Measurements from ENCODE around the gene SECISBP2. TPM values are rescaled to one million over a fixed set of nuclear protein-coding genes. Genes with fewer than 3 reads are reported as not detected.

The SECISBP2 gene
- total RNA-seq, 3 donors from 2014 or later, result 40.5 to 84.7 (median 76.0) TPM

GRCh38 chr9:89360465-89360864 is 42.2 kb downstream of the SECISBP2 start:
- H3K27ac ChIP-seq, result no peak overlapping the region
- no peak overlapping the region for H3K4me3 ChIP-seq
- H3K36me3 ChIP-seq, result peaks cover 16% of the 10 kb centered on the region
- H3K27me3 ChIP-seq, result no peaks in the 10 kb centered on the region
- no peak for DNase-seq (ENCODE audit: low spot score in 2 of 2)
- no peaks in the 10 kb centered on the region for H3K9me3 ChIP-seq
- TF ChIP-seq, protein P1, sequence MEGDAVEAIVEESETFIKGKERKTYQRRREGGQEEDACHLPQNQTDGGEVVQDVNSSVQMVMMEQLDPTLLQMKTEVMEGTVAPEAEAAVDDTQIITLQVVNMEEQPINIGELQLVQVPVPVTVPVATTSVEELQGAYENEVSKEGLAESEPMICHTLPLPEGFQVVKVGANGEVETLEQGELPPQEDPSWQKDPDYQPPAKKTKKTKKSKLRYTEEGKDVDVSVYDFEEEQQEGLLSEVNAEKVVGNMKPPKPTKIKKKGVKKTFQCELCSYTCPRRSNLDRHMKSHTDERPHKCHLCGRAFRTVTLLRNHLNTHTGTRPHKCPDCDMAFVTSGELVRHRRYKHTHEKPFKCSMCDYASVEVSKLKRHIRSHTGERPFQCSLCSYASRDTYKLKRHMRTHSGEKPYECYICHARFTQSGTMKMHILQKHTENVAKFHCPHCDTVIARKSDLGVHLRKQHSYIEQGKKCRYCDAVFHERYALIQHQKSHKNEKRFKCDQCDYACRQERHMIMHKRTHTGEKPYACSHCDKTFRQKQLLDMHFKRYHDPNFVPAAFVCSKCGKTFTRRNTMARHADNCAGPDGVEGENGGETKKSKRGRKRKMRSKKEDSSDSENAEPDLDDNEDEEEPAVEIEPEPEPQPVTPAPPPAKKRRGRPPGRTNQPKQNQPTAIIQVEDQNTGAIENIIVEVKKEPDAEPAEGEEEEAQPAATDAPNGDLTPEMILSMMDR (IDR thresholded peaks at IDR 0.05), result no peak
- TF ChIP-seq POLR2A (IDR thresholded peaks at IDR 0.05) (no peak), POLR2AphosphoS5 (IDR thresholded peaks at IDR 0.05) (no peak)
- intact Hi-C loops (cut with DNase I; ENCODE audit: low total_unique reads), result no loop called here
- H3K4me1 ChIP-seq, result no peaks in the 10 kb centered on the region

DNA sequence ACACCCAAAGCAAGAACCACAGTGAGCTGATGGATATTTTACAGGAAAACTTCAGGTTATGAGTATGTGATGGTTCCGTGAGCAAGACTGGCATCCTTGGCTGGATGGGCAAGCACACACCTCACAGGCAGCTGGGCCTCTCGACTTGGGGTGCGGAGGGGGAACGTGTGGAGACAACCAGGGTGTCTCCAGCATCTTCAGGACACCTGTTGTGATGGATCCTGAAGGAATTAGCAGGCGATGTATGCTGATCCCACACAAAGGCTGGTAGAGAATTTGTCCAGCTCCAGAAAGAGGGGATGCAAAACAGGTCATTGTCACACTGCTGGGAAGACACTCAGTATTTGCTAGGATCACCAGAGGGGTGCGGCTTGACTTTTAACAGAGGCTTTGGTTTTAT is 42.7 kb downstream of the SECISBP2 start:
- Histone ChIP-seq H3K4me1 (no peaks in the 10 kb centered on the region), H3K9me3 (no peaks in the 10 kb centered on the region), H3K36me3 (peaks cover 16% of the 10 kb centered on the region), H3K27ac (no peak overlapping the region), H3K27me3 (no peaks in the 10 kb centered on the region), H3K4me3 (no peak overlapping the region)
- TF ChIP-seq, protein P1 (IDR thresholded peaks at IDR 0.05), result no peak
- TF ChIP-seq POLR2A (IDR thresholded peaks at IDR 0.05) (no peak), POLR2AphosphoS5 (IDR thresholded peaks at IDR 0.05) (no peak)
- intact Hi-C loops (cut with DNase I; ENCODE audit: low total_unique reads), result no loop called here
- no peak for DNase-seq (ENCODE audit: low spot score in 2 of 2)

DNA sequence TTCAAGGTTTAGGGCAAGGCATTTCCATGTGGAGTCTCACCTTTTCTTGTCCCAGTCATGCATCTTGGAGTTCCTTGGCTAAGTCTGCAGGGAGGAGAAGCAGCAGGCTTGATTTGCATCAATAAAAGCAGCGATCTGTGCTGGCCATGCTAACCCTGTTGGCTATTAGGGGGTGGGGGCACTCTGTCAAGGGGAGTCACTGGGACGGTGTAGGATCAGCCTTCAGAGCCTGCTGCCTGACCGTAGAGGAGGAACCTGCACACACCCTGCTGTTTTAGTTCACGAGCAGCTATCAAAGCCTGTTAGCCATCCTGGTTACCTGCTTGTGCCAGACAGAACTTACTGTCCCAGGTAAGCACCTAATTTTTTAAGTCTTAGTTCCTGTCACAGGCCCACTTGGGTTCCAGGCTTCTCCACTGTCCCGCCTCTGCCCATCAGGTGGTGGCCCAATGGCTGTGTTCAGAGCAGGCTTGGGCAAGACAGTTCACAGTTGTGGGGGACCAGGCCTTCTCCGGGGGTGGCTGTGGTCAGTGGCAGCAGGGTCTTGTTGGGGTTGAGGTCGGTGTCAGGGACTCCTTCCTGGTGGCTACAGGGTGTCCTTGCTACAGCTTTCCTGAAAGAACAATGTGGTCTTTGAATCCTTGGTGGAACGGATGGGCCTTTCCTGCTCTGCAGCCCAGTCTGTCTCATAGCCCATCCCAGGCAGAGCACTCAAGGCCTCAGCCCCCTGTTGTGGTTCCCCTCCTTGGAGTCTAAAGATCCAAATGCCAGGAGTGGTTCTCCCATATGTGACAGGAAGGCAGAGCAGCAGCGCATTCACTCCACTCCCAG is 43.7 kb downstream of the SECISBP2 start:
- TF ChIP-seq, protein P1 (IDR thresholded peaks at IDR 0.05), result no peak
- TF ChIP-seq POLR2AphosphoS5 (IDR thresholded peaks at IDR 0.05), result no peak
- no peak for TF ChIP-seq POLR2A (IDR thresholded peaks at IDR 0.05)
- no peak overlapping the region for H3K27ac ChIP-seq
- intact Hi-C loops (cut with DNase I; ENCODE audit: low total_unique reads), result no loop called here
- no peaks in the 10 kb centered on the region for H3K9me3 ChIP-seq
- H3K27me3 ChIP-seq, result no peaks in the 10 kb centered on the region
- peak in 1 of 2 donors; percentile 35 for DNase-seq (ENCODE audit: low spot score in 2 of 2)
- no peaks in the 10 kb centered on the region for H3K4me1 ChIP-seq
- H3K4me3 ChIP-seq, result no peak overlapping the region
- peaks cover 16% of the 10 kb centered on the region for H3K36me3 ChIP-seq

- no peak overlapping the region for H3K27ac ChIP-seq
- no peak overlapping the region for H3K4me3 ChIP-seq
- H3K36me3 ChIP-seq, result peaks cover 11% of the 10 kb centered on the region
- TF ChIP-seq, protein P1 (IDR thresholded peaks at IDR 0.05), result no peak
- TF ChIP-seq POLR2A (IDR thresholded peaks at IDR 0.05), result no peak
- no peak for TF ChIP-seq POLR2AphosphoS5 (IDR thresholded peaks at IDR 0.05)
- no peaks in the 10 kb centered on the region for H3K9me3 ChIP-seq
- H3K27me3 ChIP-seq, result no peaks in the 10 kb centered on the region
- no peaks in the 10 kb centered on the region for H3K4me1 ChIP-seq
- DNase-seq (ENCODE audit: low spot score in 2 of 2), result peak in 1 of 2 donors; percentile 45
- intact Hi-C loops (cut with DNase I; ENCODE audit: low total_unique reads), result no loop called here
Measured at GRCh38 chr9:89362647-89363310, 44.5 kb downstream of the SECISBP2 start.

DNA sequence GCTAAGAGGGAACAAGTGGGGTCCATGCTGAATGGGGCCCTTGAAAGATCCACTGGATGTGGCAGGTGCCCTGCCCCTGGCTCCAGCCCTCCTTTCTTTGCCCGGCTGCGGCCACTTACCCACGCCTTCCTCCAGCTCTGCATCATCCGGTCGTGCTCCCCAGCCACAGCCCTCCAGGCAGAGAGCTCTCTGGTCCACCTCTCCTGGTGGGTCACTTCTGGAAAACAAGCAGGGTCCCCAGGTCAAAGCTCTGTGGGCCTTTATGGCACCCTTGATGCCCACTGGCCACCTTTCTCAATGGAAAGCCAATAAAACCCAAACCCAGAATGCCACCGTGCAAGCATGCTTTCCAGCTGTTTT is 45.0 kb downstream of the SECISBP2 start:
- Histone ChIP-seq H3K27ac (no peak overlapping the region), H3K36me3 (peaks cover 8% of the 10 kb centered on the region), H3K9me3 (no peaks in the 10 kb centered on the region), H3K27me3 (no peaks in the 10 kb centered on the region), H3K4me1 (no peaks in the 10 kb centered on the region), H3K4me3 (no peak overlapping the region)
- peak in 1 of 2 donors; percentile 27 for DNase-seq (ENCODE audit: low spot score in 2 of 2)
- intact Hi-C loops (cut with DNase I; ENCODE audit: low total_unique reads), result no loop called here
- TF ChIP-seq POLR2A (IDR thresholded peaks at IDR 0.05) (no peak), POLR2AphosphoS5 (IDR thresholded peaks at IDR 0.05) (no peak)
- TF ChIP-seq, protein P1 (IDR thresholded peaks at IDR 0.05), result no peak

Measured in breast epithelium (tissue), 4 donors.